ENCODE results near the gene MTR.

The MTR gene

GRCh38 chr1:236845830-236846229, 50.7 kb downstream of the MTR start:
- Histone ChIP-seq H4K20me1 (ENCODE audit: insufficient read depth, low read length) (no peaks in the 10 kb centered on the region), H2AFZ (ENCODE audit: low read length) (no peak overlapping the region), H3K4me1 (ENCODE audit: low read length) (no peaks in the 10 kb centered on the region), H3K4me2 (ENCODE audit: low read depth, low read length) (no peak overlapping the region), H3K9me2 (replicated peaks; ENCODE audit: insufficient read depth, low read length) (no peaks in the 10 kb centered on the region), H3K9ac (ENCODE audit: low read length) (no peak overlapping the region), H3K4me3 (ENCODE audit: low read length) (no peak overlapping the region), H3K36me3 (replicated peaks; ENCODE audit: insufficient read depth, low read length) (no peaks in the 10 kb centered on the region; the same call in 1 of the 2 replicates), H3K9me3 (replicated peaks; ENCODE audit: insufficient read depth, low read length) (no peaks in the 10 kb centered on the region), H3K79me2 (ENCODE audit: low read length) (no peaks in the 10 kb centered on the region), H3K27ac (ENCODE audit: low read length) (no peak overlapping the region), H3F3A (ENCODE audit: insufficient read depth, low read length) (no peaks in the 10 kb centered on the region), H3K27me3 (replicated peaks; ENCODE audit: insufficient read depth, low read length) (no peaks in the 10 kb centered on the region)
- TF ChIP-seq CTCF (IDR thresholded peaks at IDR 0.05; ENCODE audit: low read length) (no peak), EZH2 (optimal IDR thresholded peaks at IDR 0.05; ENCODE audit: low read depth, low read length) (no peak), EZH2phosphoT487 (IDR thresholded peaks at IDR 0.05; ENCODE audit: low read length) (no peak)
- DNase-seq = no peak

GRCh38 chr1:236848274-236848923, 53.3 kb downstream of the MTR start:
- no peaks in the 10 kb centered on the region for H3K27me3 ChIP-seq (replicated peaks; ENCODE audit: insufficient read depth, low read length)
- no peaks in the 10 kb centered on the region for H3F3A ChIP-seq (ENCODE audit: insufficient read depth, low read length)
- no peak for DNase-seq
- no peak overlapping the region for H3K4me2 ChIP-seq (ENCODE audit: low read depth, low read length)
- H3K36me3 ChIP-seq (replicated peaks; ENCODE audit: insufficient read depth, low read length) = peaks cover 4% of the 10 kb centered on the region; the same call in 1 of the 2 replicates
- no peaks in the 10 kb centered on the region for H3K9me3 ChIP-seq (replicated peaks; ENCODE audit: insufficient read depth, low read length)
- TF ChIP-seq EZH2phosphoT487 (IDR thresholded peaks at IDR 0.05; ENCODE audit: low read length) = no peak
- TF ChIP-seq EZH2 (optimal IDR thresholded peaks at IDR 0.05; ENCODE audit: low read depth, low read length) = no peak
- no peak for TF ChIP-seq CTCF (IDR thresholded peaks at IDR 0.05; ENCODE audit: low read length)
- no peak overlapping the region for H2AFZ ChIP-seq (ENCODE audit: low read length)
- no peak overlapping the region for H3K9ac ChIP-seq (ENCODE audit: low read length)
- H3K27ac ChIP-seq (ENCODE audit: low read length) = no peak overlapping the region
- H3K4me3 ChIP-seq (ENCODE audit: low read length) = no peak overlapping the region
- H3K79me2 ChIP-seq (ENCODE audit: low read length) = no peaks in the 10 kb centered on the region
- H4K20me1 ChIP-seq (ENCODE audit: insufficient read depth, low read length) = no peaks in the 10 kb centered on the region
- no peaks in the 10 kb centered on the region for H3K4me1 ChIP-seq (ENCODE audit: low read length)
- no peaks in the 10 kb centered on the region for H3K9me2 ChIP-seq (replicated peaks; ENCODE audit: insufficient read depth, low read length)

GRCh38 chr1:236850077-236850979, 55.2 kb downstream of the MTR start:
- TF ChIP-seq EZH2phosphoT487 (IDR thresholded peaks at IDR 0.05; ENCODE audit: low read length) = no peak
- no peak for TF ChIP-seq EZH2 (optimal IDR thresholded peaks at IDR 0.05; ENCODE audit: low read depth, low read length)
- no peak for TF ChIP-seq CTCF (IDR thresholded peaks at IDR 0.05; ENCODE audit: low read length)
- Histone ChIP-seq H4K20me1 (ENCODE audit: insufficient read depth, low read length) (no peaks in the 10 kb centered on the region), H3K27ac (ENCODE audit: low read length) (no peak overlapping the region), H2AFZ (ENCODE audit: low read length) (no peak overlapping the region), H3K4me2 (ENCODE audit: low read depth, low read length) (no peak overlapping the region), H3K79me2 (ENCODE audit: low read length) (no peaks in the 10 kb centered on the region), H3F3A (ENCODE audit: insufficient read depth, low read length) (no peaks in the 10 kb centered on the region), H3K27me3 (replicated peaks; ENCODE audit: insufficient read depth, low read length) (no peaks in the 10 kb centered on the region), H3K4me1 (ENCODE audit: low read length) (no peaks in the 10 kb centered on the region), H3K9me2 (replicated peaks; ENCODE audit: insufficient read depth, low read length) (no peaks in the 10 kb centered on the region), H3K9me3 (replicated peaks; ENCODE audit: insufficient read depth, low read length) (no peaks in the 10 kb centered on the region), H3K36me3 (replicated peaks; ENCODE audit: insufficient read depth, low read length) (peaks cover 6% of the 10 kb centered on the region; the same call in 1 of the 2 replicates), H3K4me3 (ENCODE audit: low read length) (no peak overlapping the region), H3K9ac (ENCODE audit: low read length) (no peak overlapping the region)
- no peak for DNase-seq
